Fibroblast of lung (primary cell): ENCODE measurements around the gene STX8. TPM values are rescaled to one million over a fixed set of nuclear protein-coding genes. Genes with fewer than 3 reads are reported as not detected.

ENCODE experiments used
- DNase-seq, 2 donors: peaks; one replicate each; pipeline versions ENCODE4 v3.0.0 to v3.0.0-alpha.2; 2010; ENCODE audit warnings: low read depth in 2 of 2
- H2AFZ ChIP-seq: 2 replicates; pipeline ENCODE4 v1.5.1; 2012; ENCODE audit warnings: low read length, control low read depth, inconsistent platforms
- H3K27ac ChIP-seq: 2 replicates; pipeline ENCODE4 v1.5.1; 2011; ENCODE audit warnings: low read length, control low read depth; ENCODE audit not compliant: insufficient read depth
- H3K27me3 ChIP-seq: 2 replicates; pipeline ENCODE4 v1.5.1; 2011; ENCODE audit warnings: mild to moderate bottlenecking, low read length; ENCODE audit not compliant: control insufficient read depth, insufficient read depth
- H3K36me3 ChIP-seq: 2 replicates; pipeline ENCODE4 v1.5.1; 2011; ENCODE audit warnings: low read length; ENCODE audit not compliant: control insufficient read depth, insufficient read depth
- H3K4me1 ChIP-seq: 2 replicates; pipeline ENCODE4 v1.5.1; 2011; ENCODE audit warnings: low read length; ENCODE audit not compliant: control insufficient read depth, insufficient read depth; ENCODE audit errors: extremely low read depth
- H3K4me2 ChIP-seq: 2 replicates; pipeline ENCODE4 v1.5.1; 2011; ENCODE audit warnings: low read length, control low read depth; ENCODE audit not compliant: insufficient read depth; ENCODE audit errors: extremely low read depth
- H3K4me3 ChIP-seq, 4 experiments: fragments of 200-600 bp in 1 of 4; sonication (generic) in 1 of 4; replicated peaks in 1 of 4; 2 replicates each; pipeline ENCODE4 v1.5.1; 2011 to 2016; ENCODE audit warnings: low read length in 4 of 4, low read depth in 3 of 4, mild to moderate bottlenecking in 3 of 4, control low read depth in 2 of 4, inconsistent platforms in 1 of 4, mixed read lengths in 1 of 4; ENCODE audit not compliant: insufficient read depth in 1 of 4; ENCODE audit errors: control extremely low read depth in 1 of 4
- H3K79me2 ChIP-seq: 2 replicates; pipeline ENCODE4 v1.5.1; 2012; ENCODE audit warnings: mild to moderate bottlenecking, low read length, inconsistent platforms; ENCODE audit not compliant: control insufficient read depth, insufficient read depth
- H3K9ac ChIP-seq: 2 replicates; pipeline ENCODE4 v1.5.1; 2011; ENCODE audit warnings: mild to moderate bottlenecking, low read length, control low read depth; ENCODE audit not compliant: insufficient read depth
- H3K9me3 ChIP-seq: 2 replicates; pipeline ENCODE4 v1.5.1; 2012; ENCODE audit warnings: low read depth, low read length; ENCODE audit not compliant: control insufficient read depth, insufficient read depth
- H4K20me1 ChIP-seq: 2 replicates; pipeline ENCODE4 v1.5.1; 2011; ENCODE audit warnings: low read length; ENCODE audit not compliant: control insufficient read depth, insufficient read depth; ENCODE audit errors: extremely low read depth
- CTCF ChIP-seq, 2 donors: IDR thresholded peaks in 1 of 2; conservative IDR thresholded peaks in 1 of 2; 1 replicate in 1 of 2; 2 replicates in 1 of 2; pipeline ENCODE4 v1.5.1; 2011 to 2012; ENCODE audit warnings: low read length in 2 of 2, control low read depth in 1 of 2, inconsistent platforms in 1 of 2, low read depth in 1 of 2, mild to moderate bottlenecking in 1 of 2
- EZH2 ChIP-seq: IDR thresholded peaks from 2 replicates; pipeline ENCODE4 v1.5.1; 2012; ENCODE audit warnings: low read length, control low read depth, mild to moderate bottlenecking; ENCODE audit errors: missing control alignments
- polyA plus RNA-seq, 2 donors: library from polyadenylated mRNA; depleted of rRNA in 1 of 2; stranded (reverse) in 1 of 2; unstranded in 1 of 2; fragments of >200 nt; gene quantifications; 2 replicates each; pipeline ENCODE4 v1.2.1, GENCODE V29; 2011 to 2012; ENCODE audit warnings: missing spikeins in 1 of 2
- total RNA-seq: library from RNA; depleted of rRNA; stranded (reverse); fragments of >200 nt; gene quantifications from 2 replicates; pipeline ENCODE4 v1.2.1, GENCODE V29; 2014

The STX8 gene
- total and polyA plus RNA-seq, 2 donors (not counting 1 experiment from before 2014, with no cell fraction given) = 84.7 to 128 TPM

DNA sequence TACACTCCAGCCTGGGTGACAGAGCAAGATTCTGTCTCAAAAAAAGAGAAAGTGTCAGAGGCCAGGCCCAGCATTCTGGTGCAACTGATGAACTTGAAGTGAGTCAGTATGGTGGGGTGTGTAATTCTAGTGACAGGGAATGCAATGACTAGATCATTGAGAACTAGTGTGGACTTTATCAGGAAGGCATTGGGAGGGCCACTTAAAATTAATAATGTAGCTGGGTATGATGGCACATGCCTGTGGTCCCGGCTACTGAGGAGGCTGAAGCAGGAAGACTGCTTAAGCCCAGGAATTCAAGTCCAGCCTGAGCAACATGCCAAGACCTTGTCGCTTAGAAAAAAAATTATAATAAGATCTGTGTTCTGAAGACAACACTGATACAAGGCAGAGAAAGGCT is 90.8 kb downstream of the STX8 start:
- DNase-seq = peak; percentile 10 to 87
- TF ChIP-seq EZH2 (no peak), CTCF (conservative IDR thresholded peaks at IDR 0.05 in 1 of 2, IDR thresholded peaks at IDR 0.05 in 1 of 2; ENCODE audit: low read depth in 1 of 2, low read length in 2 of 2) (no peak)
- no peak overlapping the region for H3K27ac ChIP-seq

GRCh38 chr17:9479964-9480363 is 95.7 kb downstream of the STX8 start:
- no peak overlapping the region for H3K4me2 ChIP-seq
- H4K20me1 ChIP-seq = no peaks in the 10 kb centered on the region
- no peak overlapping the region for H3K9ac ChIP-seq
- H3K27me3 ChIP-seq = no peaks in the 10 kb centered on the region
- TF ChIP-seq CTCF (conservative IDR thresholded peaks at IDR 0.05 in 1 of 2, IDR thresholded peaks at IDR 0.05 in 1 of 2; ENCODE audit: low read depth in 1 of 2, low read length in 2 of 2) (no peak), EZH2 (no peak)
- H3K36me3 ChIP-seq = no peaks in the 10 kb centered on the region
- H3K4me3 ChIP-seq = no peak overlapping the region
- H3K27ac ChIP-seq = no peak overlapping the region
- H3K79me2 ChIP-seq = no peaks in the 10 kb centered on the region
- H2AFZ ChIP-seq = no peak overlapping the region
- no peak for DNase-seq
- H3K4me1 ChIP-seq = no peaks in the 10 kb centered on the region
- H3K9me3 ChIP-seq = no peaks in the 10 kb centered on the region

More for the DNA sequence above, 90.8 kb downstream of the STX8 start:
- H2AFZ ChIP-seq = no peak overlapping the region
- H4K20me1 ChIP-seq = no peaks in the 10 kb centered on the region
- no peaks in the 10 kb centered on the region for H3K4me1 ChIP-seq
- no peaks in the 10 kb centered on the region for H3K79me2 ChIP-seq
- H3K9me3 ChIP-seq = no peaks in the 10 kb centered on the region
- no peak overlapping the region for H3K9ac ChIP-seq
- H3K4me3 ChIP-seq = no peak overlapping the region
- H3K4me2 ChIP-seq = no peak overlapping the region
- H3K36me3 ChIP-seq = no peaks in the 10 kb centered on the region
- H3K27me3 ChIP-seq = no peaks in the 10 kb centered on the region

DNA sequence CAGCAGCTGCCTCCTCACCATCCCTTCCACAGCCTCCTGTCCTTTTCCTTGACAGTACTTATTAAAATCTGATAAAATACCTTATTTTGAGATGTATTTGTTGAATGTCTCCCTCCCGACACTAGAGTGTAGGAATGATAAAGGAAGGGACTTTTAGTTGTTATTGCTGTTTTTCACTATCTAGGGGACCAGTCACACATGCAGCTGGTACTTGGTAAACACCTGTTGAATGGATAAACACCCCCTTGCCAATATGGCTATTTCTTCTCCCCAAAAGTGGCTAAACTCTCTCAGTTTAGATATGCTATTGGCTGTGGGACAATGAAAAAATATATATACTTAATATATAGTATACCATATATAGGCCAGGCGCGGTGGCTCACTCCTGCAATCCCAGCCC is 96.7 kb downstream of the STX8 start:
- no peak for TF ChIP-seq EZH2
- no peak for TF ChIP-seq CTCF (conservative IDR thresholded peaks at IDR 0.05 in 1 of 2, IDR thresholded peaks at IDR 0.05 in 1 of 2; ENCODE audit: low read depth in 1 of 2, low read length in 2 of 2)
- Histone ChIP-seq H3K79me2 (no peaks in the 10 kb centered on the region), H4K20me1 (no peaks in the 10 kb centered on the region), H3K4me2 (no peak overlapping the region), H3K9me3 (no peaks in the 10 kb centered on the region), H3K4me1 (no peaks in the 10 kb centered on the region), H3K36me3 (no peaks in the 10 kb centered on the region), H3K27ac (no peak overlapping the region), H3K4me3 (no peak overlapping the region), H3K9ac (no peak overlapping the region), H3K27me3 (no peaks in the 10 kb centered on the region), H2AFZ (no peak overlapping the region)
- DNase-seq = no peak
